GM18868 (cell line): ENCODE data around the gene DMBX1.

Experiments
- ATAC-seq: cut with Tn5 transposase; IDR thresholded peaks from one replicate; pipeline ENCODE4 v1.9.1; 2021; ENCODE audit warnings: mild to moderate bottlenecking, moderate library complexity; ENCODE audit not compliant: unreplicated experiment

The DMBX1 gene

GRCh38 chr1:46497020-46497419 lies 7.4 kb downstream of the DMBX1 start:
- ATAC-seq = no peak

- no peak for ATAC-seq
Measured at GRCh38 chr1:46497665-46498064, 8.0 kb downstream of the DMBX1 start.

- ATAC-seq = no peak
Measured at GRCh38 chr1:46501528-46501927, 11.9 kb downstream of the DMBX1 start.

GRCh38 chr1:46503421-46503820 lies 13.8 kb downstream of the DMBX1 start:
- ATAC-seq = no peak

- ATAC-seq = no peak
Measured at GRCh38 chr1:46506470-46507219, 17.0 kb downstream of the DMBX1 start.

- ATAC-seq = no peak
Measured at GRCh38 chr1:46508757-46509156, 19.1 kb downstream of the DMBX1 start.

- ATAC-seq = no peak
Measured at GRCh38 chr1:46510341-46510997, 20.8 kb downstream of the DMBX1 start.

GRCh38 chr1:46510998-46511365 lies 21.3 kb downstream of the DMBX1 start:
- ATAC-seq = no peak

- ATAC-seq = no peak
Measured at GRCh38 chr1:46512135-46512791, 22.6 kb downstream of the DMBX1 start.

GRCh38 chr1:46512792-46513190 lies 23.2 kb downstream of the DMBX1 start:
- no peak for ATAC-seq

- ATAC-seq = no peak
Measured at GRCh38 chr1:46513536-46513935, 23.9 kb downstream of the DMBX1 start.

- no peak for ATAC-seq
Measured at GRCh38 chr1:46515576-46515975, 25.9 kb downstream of the DMBX1 start.

GRCh38 chr1:46516200-46516950 lies 26.7 kb downstream of the DMBX1 start:
- no peak for ATAC-seq

- no peak for ATAC-seq
Measured at GRCh38 chr1:46517010-46517600, 27.5 kb downstream of the DMBX1 start.

GRCh38 chr1:46517932-46518498 lies 28.4 kb downstream of the DMBX1 start:
- no peak for ATAC-seq

- no peak for ATAC-seq
Measured at GRCh38 chr1:46519209-46519608, 29.6 kb downstream of the DMBX1 start.

- ATAC-seq = no peak
Measured at GRCh38 chr1:46520063-46520911, 30.7 kb downstream of the DMBX1 start.

- no peak for ATAC-seq
Measured at GRCh38 chr1:46521414-46521813, 31.8 kb downstream of the DMBX1 start.

GRCh38 chr1:46522184-46522968 lies 32.7 kb downstream of the DMBX1 start:
- ATAC-seq = peak; percentile 74
